CD8-positive, alpha-beta memory T cell (primary cell): ENCODE measurements around the gene KRTAP4-16. TPM values are rescaled to one million over a fixed set of nuclear protein-coding genes. Genes with fewer than 3 reads are reported as not detected.
"Not testable (repeated sequence)": the region's sequence is repeated elsewhere in the genome, so short reads cannot be mapped to it uniquely, and the experiment has no call there.

ENCODE experiments used
- CTCF ChIA-PET: fragments of 350-600 bp; sonication (Branson Sonifier 250); formaldehyde crosslinking; loops from one replicate; lab custom pipeline; 2021; ENCODE audit warnings: antibody characterized with exemption; lab: Charles Lee
- POLR2A ChIA-PET: fragments of 350-600 bp; sonication (Branson Sonifier 250); formaldehyde crosslinking; loops from one replicate; lab custom pipeline; 2021; ENCODE audit warnings: antibody characterized with exemption; lab: Charles Lee
- DNase-seq, 5 donors: peaks; one replicate each; pipeline versions ENCODE4 v3.0.0 to v3.0.0-alpha.2; 2020 to 2022; ENCODE audit warnings: mixed read lengths in 1 of 5
- H3K27ac ChIP-seq: one replicate; pipeline ENCODE4 v1.7.0; 2013; ENCODE audit warnings: low read depth, mild to moderate bottlenecking, low read length, moderate library complexity
- H3K27me3 ChIP-seq: 2 replicates; pipeline ENCODE4 v1.7.0; 2013; ENCODE audit warnings: low read length, mild to moderate bottlenecking; ENCODE audit not compliant: insufficient read depth, poor library complexity, severe bottlenecking
- H3K36me3 ChIP-seq: 2 replicates; pipeline ENCODE4 v1.7.0; 2013; ENCODE audit warnings: mild to moderate bottlenecking, low read length, moderate library complexity; ENCODE audit not compliant: insufficient read depth
- H3K4me1 ChIP-seq: 2 replicates; pipeline ENCODE4 v1.7.0; 2013; ENCODE audit warnings: mild to moderate bottlenecking, low read length, moderate library complexity; ENCODE audit not compliant: insufficient read depth
- H3K4me3 ChIP-seq: 2 replicates; pipeline ENCODE4 v1.7.0; 2013; ENCODE audit warnings: mild to moderate bottlenecking, low read length
- H3K9me3 ChIP-seq: 2 replicates; pipeline ENCODE4 v1.7.0; 2013; ENCODE audit warnings: mild to moderate bottlenecking, low read length
- H3K27ac Mint-ChIP-seq, 8 donors: one replicate each; pipeline ENCODE4 v1.8.0; 2020 to 2021; ENCODE audit warnings: mixed read lengths in 8 of 8, mild to moderate bottlenecking in 6 of 8, inconsistent platforms in 3 of 8, moderate library complexity in 3 of 8
- H3K27me3 Mint-ChIP-seq, 2 donors: one replicate each; pipeline ENCODE4 v1.8.0; 2020 to 2021; ENCODE audit warnings: mixed read lengths in 2 of 2, mild to moderate bottlenecking in 1 of 2, moderate library complexity in 1 of 2
- H3K36me3 Mint-ChIP-seq, 3 donors: one replicate each; pipeline ENCODE4 v1.8.0; 2020 to 2021; ENCODE audit warnings: mixed read lengths in 3 of 3, inconsistent platforms in 1 of 3, mild to moderate bottlenecking in 1 of 3
- H3K4me1 Mint-ChIP-seq, 3 donors: one replicate each; pipeline ENCODE4 v1.8.0; 2020 to 2021; ENCODE audit warnings: mixed read lengths in 3 of 3, inconsistent platforms in 1 of 3, mild to moderate bottlenecking in 1 of 3
- H3K4me3 Mint-ChIP-seq, 7 donors: one replicate each; pipeline ENCODE4 v1.8.0; 2020 to 2021; ENCODE audit warnings: mixed read lengths in 7 of 7, mild to moderate bottlenecking in 6 of 7, moderate library complexity in 4 of 7, inconsistent platforms in 2 of 7
- H3K9me3 Mint-ChIP-seq, 5 donors: one replicate each; pipeline ENCODE4 v1.8.0; 2020 to 2022; ENCODE audit warnings: mixed read lengths in 5 of 5, mild to moderate bottlenecking in 3 of 5, moderate library complexity in 2 of 5, inconsistent platforms in 1 of 5
- polyA plus RNA-seq: library from polyadenylated mRNA; unstranded; fragments of 300-500 nt; fragmentation: Illumina TruSeq; gene quantifications from one replicate; pipeline ENCODE4 v1.2.3, GENCODE V29; 2021
- total RNA-seq, 2 experiments: library from RNA; stranded (reverse); gene quantifications; one replicate each; pipeline ENCODE4 v1.2.3, GENCODE V29; 2021

Gene KRTAP4-16
- total and polyA plus RNA-seq, 3 experiments from 2014 or later, result not detected

DNA sequence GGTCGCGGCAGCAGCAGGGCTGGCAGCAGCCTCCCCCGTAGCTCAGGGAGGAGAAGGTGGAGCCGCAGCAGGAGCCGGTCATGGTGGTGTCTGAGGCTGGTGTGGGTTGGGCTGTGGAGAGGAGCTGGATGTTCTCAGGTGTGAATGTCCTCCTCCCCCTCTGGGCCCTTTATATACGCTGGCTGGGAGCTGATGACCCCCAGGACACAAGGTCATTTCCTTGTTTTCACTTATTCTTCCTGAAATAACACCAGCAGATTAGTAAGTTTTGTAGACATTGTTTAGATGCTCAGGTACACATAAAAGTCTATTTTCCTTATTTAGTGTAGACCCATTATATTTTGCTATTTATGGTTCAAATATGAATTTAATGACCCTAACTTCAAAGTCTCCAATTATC, 46.9 kb downstream of the KRTAP4-16 start, which contains the start of gene KRTAP2-2:
Gene KRTAP2-2, minus strand, starts transcription at position 101 of the 400 bp plus-strand sequence. Its CDS starts 19 bp downstream, at position 82.
- peaks cover 16 to 59% of the 10 kb centered on the region in 2 donors for H3K27me3 Mint-ChIP-seq
- H3K4me3 Mint-ChIP-seq, POLR2A ChIA-PET, H3K4me1 ChIP-seq, H3K27ac Mint-ChIP-seq, H3K36me3 Mint-ChIP-seq, H3K36me3 ChIP-seq, CTCF ChIA-PET, H3K27me3 ChIP-seq, H3K9me3 Mint-ChIP-seq, H3K4me3 ChIP-seq, DNase-seq, H3K27ac ChIP-seq, H3K4me1 Mint-ChIP-seq, H3K9me3 ChIP-seq: not testable (repeated sequence)

DNA sequence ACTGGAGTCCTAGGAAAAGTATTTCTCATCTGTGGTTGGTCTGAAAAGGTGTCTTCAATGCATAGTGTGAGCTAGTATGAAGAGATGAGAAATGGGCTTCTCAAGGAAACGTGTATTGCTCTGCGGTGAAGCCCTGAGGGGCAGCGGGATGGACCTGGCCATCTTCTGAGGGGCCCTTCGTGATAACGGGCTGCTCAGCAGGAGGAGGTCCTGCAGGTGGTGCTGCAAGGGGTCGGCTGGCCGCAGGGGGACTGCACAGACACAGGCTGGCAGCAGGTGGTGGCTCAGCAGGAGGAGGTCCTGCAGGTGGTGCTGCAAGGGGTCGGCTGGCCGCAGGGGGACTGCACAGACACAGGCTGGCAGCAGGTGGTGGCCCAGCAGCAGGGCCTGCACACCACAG, 47.5 kb downstream of the KRTAP4-16 start:
- H3K4me3 ChIP-seq, result not testable (repeated sequence)
- H3K27me3 Mint-ChIP-seq, result peaks cover 14 to 56% of the 10 kb centered on the region in 2 donors

DNA sequence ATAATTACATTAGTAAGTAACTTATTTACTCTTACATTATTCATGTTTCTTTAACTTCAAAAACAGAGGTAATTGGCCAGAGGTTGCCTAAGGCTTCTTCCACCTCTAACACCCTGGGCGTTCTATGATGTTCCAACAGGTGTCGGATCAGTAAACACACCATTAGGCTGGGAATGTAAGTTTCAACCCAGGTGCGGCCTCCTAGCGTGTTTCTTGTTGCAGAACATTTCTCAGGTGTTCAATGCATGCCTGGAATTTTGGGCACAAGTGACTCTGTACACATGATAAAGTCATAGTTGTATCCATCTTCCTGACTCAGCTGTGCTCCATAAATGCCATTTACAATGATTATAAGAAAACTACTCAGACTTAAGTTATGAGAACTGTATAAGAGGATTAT, 48.0 kb downstream of the KRTAP4-16 start:
- Mint-ChIP-seq H3K4me3 (no peak overlapping the region), H3K4me1 (no peaks in the 10 kb centered on the region), H3K36me3 (no peaks in the 10 kb centered on the region), H3K27me3 (peaks cover 14 to 53% of the 10 kb centered on the region in 2 donors), H3K9me3 (peaks cover 0 to 4% (median 0%) of the 10 kb centered on the region in 5 donors), H3K27ac (no peak overlapping the region)
- no peak overlapping the region for H3K4me3 ChIP-seq
- no peaks in the 10 kb centered on the region for H3K36me3 ChIP-seq
- H3K9me3 ChIP-seq, result no peaks in the 10 kb centered on the region
- H3K27ac ChIP-seq, result no peak overlapping the region
- ChIA-PET CTCF (no interaction called here), POLR2A (no interaction called here)
- no peak for DNase-seq
- H3K4me1 ChIP-seq, result no peaks in the 10 kb centered on the region
- no peaks in the 10 kb centered on the region for H3K27me3 ChIP-seq

More for the DNA sequence above, 47.5 kb downstream of the KRTAP4-16 start:
- H3K9me3 ChIP-seq, H3K4me3 Mint-ChIP-seq, H3K27ac Mint-ChIP-seq, H3K36me3 Mint-ChIP-seq, H3K27me3 ChIP-seq, CTCF ChIA-PET, H3K27ac ChIP-seq, POLR2A ChIA-PET, H3K4me1 Mint-ChIP-seq, DNase-seq, H3K4me1 ChIP-seq, H3K36me3 ChIP-seq, H3K9me3 Mint-ChIP-seq: not testable (repeated sequence)

DNA sequence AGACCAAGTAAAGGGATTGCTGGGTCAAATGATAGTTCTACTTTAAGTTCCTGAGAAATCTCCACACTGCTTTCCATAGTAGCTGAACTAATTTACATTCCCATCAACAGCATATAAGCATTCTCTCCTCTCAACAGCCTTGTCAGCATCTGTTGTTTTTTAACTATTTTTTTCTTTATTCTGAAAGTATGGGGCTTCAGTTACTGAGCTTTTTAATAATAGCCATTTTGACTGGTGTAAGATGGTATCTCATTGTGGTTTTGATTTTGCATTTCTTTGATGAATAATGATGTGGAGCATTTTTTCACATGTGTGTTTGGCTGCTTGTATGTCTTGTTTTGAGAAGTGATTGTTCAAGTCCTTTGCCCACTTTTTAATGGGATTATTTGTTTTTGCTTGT, 49.4 kb downstream of the KRTAP4-16 start:
- H3K9me3 ChIP-seq, result no peaks in the 10 kb centered on the region
- Mint-ChIP-seq H3K27ac (no peak overlapping the region), H3K4me1 (no peaks in the 10 kb centered on the region), H3K4me3 (no peak overlapping the region), H3K9me3 (peaks cover 0 to 3% (median 0%) of the 10 kb centered on the region in 5 donors), H3K27me3 (peaks cover 6 to 56% of the 10 kb centered on the region in 2 donors), H3K36me3 (no peaks in the 10 kb centered on the region)
- no peak overlapping the region for H3K27ac ChIP-seq
- H3K4me3 ChIP-seq, result no peak overlapping the region
- H3K27me3 ChIP-seq, result peaks cover 6% of the 10 kb centered on the region
- H3K36me3 ChIP-seq, result no peaks in the 10 kb centered on the region
- no peaks in the 10 kb centered on the region for H3K4me1 ChIP-seq
- ChIA-PET CTCF (no interaction called here), POLR2A (no interaction called here)
- no peak for DNase-seq

Other genes with a start within 250 kb of the KRTAP4-16 start
Only the 30 nearest of the 39 such genes appear.
- gene KRT39, start 135.3 kb downstream of the KRTAP4-16 start, total RNA-seq, result not detected
- not detected for gene KRT39, start 135.3 kb downstream of the KRTAP4-16 start, polyA plus RNA-seq
- gene KRT40, start 117.9 kb downstream of the KRTAP4-16 start, total RNA-seq, result not detected
- not detected for gene KRT40, start 117.9 kb downstream of the KRTAP4-16 start, polyA plus RNA-seq
- not detected for gene KRTAP3-3, start 108.0 kb downstream of the KRTAP4-16 start, total RNA-seq
- not detected for gene KRTAP3-3, start 108.0 kb downstream of the KRTAP4-16 start, polyA plus RNA-seq
- not detected for gene KRTAP3-2, start 102.3 kb downstream of the KRTAP4-16 start, total RNA-seq
- not detected for gene KRTAP3-2, start 102.3 kb downstream of the KRTAP4-16 start, polyA plus RNA-seq
- not detected for gene KRTAP3-1, start 93.1 kb downstream of the KRTAP4-16 start, total RNA-seq
- gene KRTAP3-1, start 93.1 kb downstream of the KRTAP4-16 start, polyA plus RNA-seq, result not detected
- not detected for gene KRTAP1-5, start 75.0 kb downstream of the KRTAP4-16 start, total RNA-seq
- gene KRTAP1-5, start 75.0 kb downstream of the KRTAP4-16 start, polyA plus RNA-seq, result not detected
- not detected for gene KRTAP1-4, start 72.0 kb downstream of the KRTAP4-16 start, total RNA-seq
- gene KRTAP1-4, start 72.0 kb downstream of the KRTAP4-16 start, polyA plus RNA-seq, result not detected
- gene KRTAP1-3, start 67.3 kb downstream of the KRTAP4-16 start, total RNA-seq, result not detected
- not detected for gene KRTAP1-3, start 67.3 kb downstream of the KRTAP4-16 start, polyA plus RNA-seq
- gene KRTAP1-1, start 60.8 kb downstream of the KRTAP4-16 start, total RNA-seq, result not detected
- gene KRTAP1-1, start 60.8 kb downstream of the KRTAP4-16 start, polyA plus RNA-seq, result not detected
- gene KRTAP2-1, start 54.9 kb downstream of the KRTAP4-16 start, total RNA-seq, result not detected
- not detected for gene KRTAP2-1, start 54.9 kb downstream of the KRTAP4-16 start, polyA plus RNA-seq
- gene KRTAP2-2, start 47.0 kb downstream of the KRTAP4-16 start, total RNA-seq, result not detected
- not detected for gene KRTAP2-2, start 47.0 kb downstream of the KRTAP4-16 start, polyA plus RNA-seq
- gene KRTAP2-3, start 42.1 kb downstream of the KRTAP4-16 start, total RNA-seq, result not detected
- gene KRTAP2-3, start 42.1 kb downstream of the KRTAP4-16 start, polyA plus RNA-seq, result not detected
- not detected for gene KRTAP2-4, start 36.3 kb downstream of the KRTAP4-16 start, total RNA-seq
- not detected for gene KRTAP2-4, start 36.3 kb downstream of the KRTAP4-16 start, polyA plus RNA-seq
- not detected for gene KRTAP4-7, start 18.1 kb downstream of the KRTAP4-16 start, total RNA-seq
- gene KRTAP4-7, start 18.1 kb downstream of the KRTAP4-16 start, polyA plus RNA-seq, result not detected
- not detected for gene KRTAP4-8, start 4.1 kb downstream of the KRTAP4-16 start, total RNA-seq
- not detected for gene KRTAP4-8, start 4.1 kb downstream of the KRTAP4-16 start, polyA plus RNA-seq
- not detected for gene KRTAP4-9, start 3.2 kb upstream of the KRTAP4-16 start, total RNA-seq
- not detected for gene KRTAP4-9, start 3.2 kb upstream of the KRTAP4-16 start, polyA plus RNA-seq
- gene KRTAP4-11, start 16.2 kb upstream of the KRTAP4-16 start, total RNA-seq, result not detected
- not detected for gene KRTAP4-11, start 16.2 kb upstream of the KRTAP4-16 start, polyA plus RNA-seq
- gene KRTAP4-12, start 22.0 kb upstream of the KRTAP4-16 start, total RNA-seq, result not detected
- gene KRTAP4-12, start 22.0 kb upstream of the KRTAP4-16 start, polyA plus RNA-seq, result not detected
- gene KRTAP4-6, start 38.3 kb upstream of the KRTAP4-16 start, total RNA-seq, result not detected
- 0.35 TPM for gene KRTAP4-6, start 38.3 kb upstream of the KRTAP4-16 start, polyA plus RNA-seq
- not detected for gene KRTAP4-5, start 47.6 kb upstream of the KRTAP4-16 start, total RNA-seq
- gene KRTAP4-5, start 47.6 kb upstream of the KRTAP4-16 start, polyA plus RNA-seq, result not detected
- not detected for gene KRTAP4-4, start 58.5 kb upstream of the KRTAP4-16 start, total RNA-seq
- not detected for gene KRTAP4-4, start 58.5 kb upstream of the KRTAP4-16 start, polyA plus RNA-seq
- not detected for gene KRTAP4-3, start 66.0 kb upstream of the KRTAP4-16 start, total RNA-seq
- not detected for gene KRTAP4-3, start 66.0 kb upstream of the KRTAP4-16 start, polyA plus RNA-seq
- not detected for gene KRTAP4-2, start 76.0 kb upstream of the KRTAP4-16 start, total RNA-seq
- not detected for gene KRTAP4-2, start 76.0 kb upstream of the KRTAP4-16 start, polyA plus RNA-seq
- gene KRTAP4-1, start 82.7 kb upstream of the KRTAP4-16 start, total RNA-seq, result not detected
- gene KRTAP4-1, start 82.7 kb upstream of the KRTAP4-16 start, polyA plus RNA-seq, result not detected
- gene KRTAP9-1, start 87.7 kb upstream of the KRTAP4-16 start, total RNA-seq, result not detected
- not detected for gene KRTAP9-1, start 87.7 kb upstream of the KRTAP4-16 start, polyA plus RNA-seq
- not detected for gene KRTAP9-2, start 124.4 kb upstream of the KRTAP4-16 start, total RNA-seq
- gene KRTAP9-2, start 124.4 kb upstream of the KRTAP4-16 start, polyA plus RNA-seq, result not detected
- gene KRTAP9-3, start 130.2 kb upstream of the KRTAP4-16 start, total RNA-seq, result not detected
- not detected for gene KRTAP9-3, start 130.2 kb upstream of the KRTAP4-16 start, polyA plus RNA-seq
- not detected for gene KRTAP9-8, start 135.8 kb upstream of the KRTAP4-16 start, total RNA-seq
- not detected for gene KRTAP9-8, start 135.8 kb upstream of the KRTAP4-16 start, polyA plus RNA-seq
- not detected for gene KRTAP9-4, start 147.5 kb upstream of the KRTAP4-16 start, total RNA-seq
- gene KRTAP9-4, start 147.5 kb upstream of the KRTAP4-16 start, polyA plus RNA-seq, result not detected
- gene KRTAP9-9, start 153.2 kb upstream of the KRTAP4-16 start, total RNA-seq, result not detected
- not detected for gene KRTAP9-9, start 153.2 kb upstream of the KRTAP4-16 start, polyA plus RNA-seq